ENCODE measurements around the gene SMS. TPM values are rescaled to one million over a fixed set of nuclear protein-coding genes. Genes with fewer than 3 reads are reported as not detected.
A peak's percentile ranks its signal among the peaks of the same experiment; 100 is the strongest.

SMS gene
- total RNA-seq, 2 experiments from 2014 or later = 175 to 184 TPM

GRCh38 chrX:22037225-22037624 is 96.7 kb downstream of the SMS start:
- ATAC-seq = peak; percentile 19
- Mint-ChIP-seq H3K27ac (peak overlapping the region; percentile 94), H3K4me1 (ENCODE audit: low read depth) (peaks cover 32% of the 10 kb centered on the region), H3K27me3 (no peaks in the 10 kb centered on the region), H3K9me3 (no peaks in the 10 kb centered on the region), H3K4me3 (peak overlapping the region; percentile 71), H3K36me3 (ENCODE audit: low read depth) (peaks cover 25% of the 10 kb centered on the region)
- intact Hi-C loops (cut with micrococcal nuclease) = loop anchor here (5.0 kb wide), 1 partner anchor 50 kb away; no protein-coding TSS in a partner anchor
- no peak for TF ChIP-seq CTCF (IDR thresholded peaks at IDR 0.05)
- no peak for DNase-seq
- CTCF ChIA-PET = interaction anchor here (1.1 to 1.9 kb wide), 3 partner anchors 9 to 52 kb away, joined by 3 to 9 read pairs (median 4); no protein-coding TSS in a partner anchor
- POLR2A ChIA-PET = interaction anchor here (1.3 kb wide), 1 partner anchor 17 kb away, joined by 3 read pairs; no protein-coding TSS in a partner anchor

GRCh38 chrX:22037911-22038537 is 97.5 kb downstream of the SMS start:
- ChIA-PET POLR2A (interaction anchor here (1.3 kb wide), 2 partner anchors 16 to 23 kb away, joined by 3 to 5 read pairs; no protein-coding TSS in a partner anchor), CTCF (interaction anchor here (0.9 to 1.9 kb wide), 6 partner anchors 10 to 53 kb away, joined by 3 to 9 read pairs (median 3); no protein-coding TSS in a partner anchor)
- no peak for TF ChIP-seq CTCF (IDR thresholded peaks at IDR 0.05)
- Mint-ChIP-seq H3K36me3 (ENCODE audit: low read depth) (peaks cover 26% of the 10 kb centered on the region), H3K27ac (peak overlapping the region; percentile 94), H3K4me3 (peak overlapping the region; percentile 71), H3K27me3 (no peaks in the 10 kb centered on the region), H3K9me3 (no peaks in the 10 kb centered on the region), H3K4me1 (ENCODE audit: low read depth) (peaks cover 25% of the 10 kb centered on the region)
- DNase-seq (peak; percentile 64), ATAC-seq (peak; percentile 66)
- intact Hi-C loops (cut with micrococcal nuclease) = loop anchor here (5.0 kb wide), 1 partner anchor 51 kb away; no protein-coding TSS in a partner anchor

GRCh38 chrX:22039541-22039940 is 99.0 kb downstream of the SMS start:
- H3K4me3 Mint-ChIP-seq = peak overlapping the region; percentile 71
- H3K9me3 Mint-ChIP-seq = no peaks in the 10 kb centered on the region
- CTCF ChIA-PET = no interaction called here
- intact Hi-C loops (cut with micrococcal nuclease) = loop anchor here (5.0 kb wide), 1 partner anchor 52 kb away; no protein-coding TSS in a partner anchor
- peak overlapping the region; percentile 94 for H3K27ac Mint-ChIP-seq
- H3K27me3 Mint-ChIP-seq = no peaks in the 10 kb centered on the region
- H3K36me3 Mint-ChIP-seq (ENCODE audit: low read depth) = peaks cover 32% of the 10 kb centered on the region
- no peak for TF ChIP-seq CTCF (IDR thresholded peaks at IDR 0.05)
- peaks cover 29% of the 10 kb centered on the region for H3K4me1 Mint-ChIP-seq (ENCODE audit: low read depth)
- DNase-seq (no peak), ATAC-seq (no peak)
- POLR2A ChIA-PET = no interaction called here

- ATAC-seq (no peak), DNase-seq (no peak)
- intact Hi-C loops (cut with micrococcal nuclease) = no loop called here
- POLR2A ChIA-PET = no interaction called here
- Mint-ChIP-seq H3K27ac (peak overlapping the region; percentile 94), H3K4me1 (ENCODE audit: low read depth) (peaks cover 24% of the 10 kb centered on the region), H3K27me3 (no peaks in the 10 kb centered on the region), H3K9me3 (no peaks in the 10 kb centered on the region), H3K4me3 (peak overlapping the region; percentile 71), H3K36me3 (ENCODE audit: low read depth) (peaks cover 32% of the 10 kb centered on the region)
- TF ChIP-seq CTCF (IDR thresholded peaks at IDR 0.05) = no peak
- CTCF ChIA-PET = no interaction called here
These were observed 99.7 kb downstream of the SMS start for GRCh38 chrX:22040184-22040583.

- Mint-ChIP-seq H3K9me3 (peaks cover 2% of the 10 kb centered on the region), H3K27me3 (no peaks in the 10 kb centered on the region), H3K36me3 (ENCODE audit: low read depth) (peaks cover 39% of the 10 kb centered on the region), H3K4me1 (ENCODE audit: low read depth) (peaks cover 29% of the 10 kb centered on the region), H3K4me3 (peak overlapping the region; percentile 77), H3K27ac (peak overlapping the region; percentile 86)
- CTCF ChIA-PET = interaction anchor here (0.7 to 1.4 kb wide), 3 partner anchors 21 to 56 kb away, joined by 3 to 5 read pairs (median 3); no protein-coding TSS in a partner anchor
- DNase-seq = peak; percentile 77
- POLR2A ChIA-PET = interaction anchor here (1.0 kb wide), 1 partner anchor 29 kb away, joined by 3 read pairs; no protein-coding TSS in a partner anchor
- TF ChIP-seq CTCF (IDR thresholded peaks at IDR 0.05) = no peak
- intact Hi-C loops (cut with micrococcal nuclease) = no loop called here
- ATAC-seq = no peak
These were observed 101.5 kb downstream of the SMS start for GRCh38 chrX:22041907-22042530.

All from activated CD8-positive, alpha-beta T cell treated with anti-CD3 and anti-CD28 coated beads for 36 hours (primary cell).